NCI-H2171 treated with DMSO at 0.1 percent for 48 hours (cell line): ENCODE data around the gene CCNQ.
"Not testable (repeated sequence)": the region's sequence is repeated elsewhere in the genome, so short reads cannot be mapped to it uniquely, and the experiment has no call there.

ENCODE experiments used
- DNase-seq: peaks from one replicate; lab custom pipeline; 2025; lab: John Stamatoyannopoulos, UW

The CCNQ gene

DNA sequence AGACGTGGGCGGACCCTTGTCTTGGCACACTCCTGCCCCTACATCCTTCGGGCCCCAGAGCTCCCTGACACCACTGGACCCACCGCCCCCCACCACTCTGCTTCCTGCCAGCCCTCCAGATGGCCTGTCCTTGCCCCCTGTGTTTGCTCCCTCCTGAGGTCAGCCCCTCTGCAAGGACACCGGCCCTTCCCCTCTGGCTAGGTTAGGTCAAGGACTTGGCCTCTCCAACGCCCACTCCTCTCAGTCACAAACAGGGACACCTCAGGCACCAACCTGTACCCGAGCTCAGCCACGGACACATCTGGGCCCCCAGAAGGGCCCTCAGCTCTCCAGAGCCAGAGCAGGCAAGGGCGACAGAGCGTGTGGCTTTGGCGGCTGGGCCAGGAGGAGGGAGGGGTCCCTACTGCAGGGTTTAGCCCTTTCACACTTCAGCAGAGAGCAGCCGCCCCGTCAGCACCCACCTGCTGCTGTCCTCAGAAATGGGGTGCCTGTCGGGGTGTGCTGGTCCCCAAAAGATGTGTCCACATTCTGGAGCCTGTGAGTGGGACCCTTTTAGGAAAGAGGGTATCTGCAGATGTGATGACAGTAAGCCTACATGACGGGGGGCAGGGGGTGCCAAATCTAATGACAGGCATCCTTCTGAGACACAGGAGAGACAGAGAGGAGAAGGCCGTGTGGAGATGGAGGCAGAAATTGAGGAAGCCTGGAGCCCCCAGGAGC is 24.5 kb upstream of the CCNQ start:
- DNase-seq, result no peak

DNA sequence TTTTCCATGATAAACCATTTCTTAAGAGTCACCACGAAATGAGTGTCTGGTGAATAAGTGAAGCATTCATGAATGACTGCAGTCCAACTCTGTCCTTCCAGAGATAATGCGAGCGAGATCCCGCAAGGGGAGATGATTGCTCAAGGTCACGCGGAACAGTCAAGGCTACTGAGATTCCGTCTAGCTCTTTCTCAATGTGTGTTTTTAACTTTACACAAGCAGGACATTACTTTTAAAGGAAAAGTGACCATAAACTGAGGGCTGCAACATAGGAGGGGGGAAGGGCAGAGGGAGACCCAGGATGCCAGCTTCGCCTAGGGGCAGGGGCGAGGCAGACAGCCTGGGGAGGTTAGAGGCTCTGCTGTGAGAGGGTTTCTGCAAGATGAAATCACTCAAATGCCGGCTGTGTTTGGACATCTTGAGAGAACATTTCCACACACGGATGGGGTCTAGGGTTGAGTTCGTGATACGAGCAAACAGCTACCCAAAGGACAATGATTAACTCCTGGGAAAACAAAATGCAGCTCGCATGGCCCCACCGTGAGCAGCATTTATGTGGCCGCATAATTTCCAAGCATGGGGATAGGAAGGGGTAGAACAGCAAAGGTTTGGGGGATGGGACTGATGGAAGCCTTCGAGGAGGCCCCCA is 23.8 kb upstream of the CCNQ start:
- DNase-seq, result no peak

DNA sequence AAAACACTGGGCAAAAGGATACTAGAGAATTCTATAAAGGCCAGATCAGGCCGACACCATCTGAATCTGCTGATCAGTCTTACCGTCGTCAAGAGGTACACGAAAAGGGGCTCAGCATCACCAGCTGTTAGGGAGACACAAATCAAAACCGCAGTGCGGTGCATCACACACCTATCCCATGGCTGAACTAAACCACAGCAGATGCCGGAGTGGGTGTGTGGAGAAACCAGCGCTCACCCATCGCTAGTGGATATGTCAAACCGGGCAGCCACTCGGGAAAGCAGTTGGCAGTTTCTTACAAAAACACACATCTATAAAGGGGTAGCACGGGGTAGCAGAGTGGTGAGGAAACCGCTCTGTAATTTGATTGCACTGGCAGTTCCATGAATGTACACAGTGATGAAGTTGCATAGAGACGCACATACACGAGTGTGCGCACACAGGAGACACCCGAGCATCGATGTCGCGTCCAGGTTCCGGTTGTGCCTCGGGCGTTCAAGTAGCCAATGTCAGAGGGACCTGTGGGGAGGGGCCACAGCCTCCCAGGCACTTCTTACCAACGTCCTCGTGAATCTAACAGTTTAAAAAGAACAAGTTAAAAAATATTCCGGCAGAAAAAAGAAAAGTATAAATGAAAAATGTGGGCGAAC is 23.1 kb upstream of the CCNQ start:
- no peak for DNase-seq

DNA sequence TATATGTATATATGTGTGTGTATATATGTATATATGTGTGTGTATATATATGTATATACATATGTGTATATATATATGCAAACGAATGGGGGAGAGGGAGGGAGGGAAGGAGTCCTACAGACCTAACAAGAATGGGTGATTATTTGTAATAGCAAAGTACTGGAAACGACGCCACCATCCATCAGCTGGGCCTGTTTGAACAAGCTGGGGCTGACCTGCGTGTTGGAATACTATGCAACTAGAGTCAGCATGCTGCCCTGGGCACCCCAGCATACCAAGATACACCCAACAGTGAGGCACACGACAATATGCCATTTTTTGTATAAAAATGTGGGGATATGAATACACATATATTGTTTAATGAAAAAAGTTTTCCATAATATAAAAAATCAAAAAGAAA is 21.6 kb upstream of the CCNQ start:
- no peak for DNase-seq

DNA sequence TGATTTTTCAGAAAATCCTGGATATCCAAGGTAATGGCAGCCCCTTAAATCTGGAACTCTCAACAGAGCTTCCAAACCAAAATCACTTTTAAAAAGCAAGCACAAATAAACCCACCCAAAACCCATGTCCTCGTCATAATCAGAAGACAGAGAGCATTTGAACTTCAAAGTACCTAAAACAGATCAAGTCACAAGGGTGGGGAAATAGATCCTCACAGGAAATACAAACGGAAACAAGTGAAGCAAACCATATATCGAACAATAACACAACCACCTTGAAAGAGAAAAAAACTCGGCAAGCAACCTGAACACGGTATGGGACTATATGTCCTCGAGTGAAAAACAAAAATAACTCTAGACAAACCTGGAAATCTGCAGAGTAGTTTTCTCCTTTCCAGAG is 15.9 kb upstream of the CCNQ start:
- DNase-seq, result no peak

DNA sequence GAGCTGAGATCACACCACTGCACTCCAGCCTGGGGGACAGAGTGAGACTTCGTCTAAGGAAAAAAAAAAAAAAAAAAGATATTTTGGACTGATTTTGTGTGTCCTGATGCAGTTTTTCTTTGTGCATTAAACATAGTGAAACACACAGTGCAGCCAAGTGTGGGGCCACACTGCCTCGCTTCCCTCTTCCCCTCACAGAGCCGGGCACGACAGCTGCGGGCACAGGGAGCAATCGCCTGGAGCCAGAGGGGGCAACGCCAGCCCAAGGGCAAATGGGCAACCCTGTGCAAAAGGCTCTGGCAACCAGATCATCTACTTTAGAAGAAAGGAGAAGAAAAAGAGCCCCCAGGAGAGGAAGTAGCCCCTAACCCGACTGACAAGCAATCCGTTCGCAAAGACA is 13.5 kb upstream of the CCNQ start:
- no peak for DNase-seq

DNA sequence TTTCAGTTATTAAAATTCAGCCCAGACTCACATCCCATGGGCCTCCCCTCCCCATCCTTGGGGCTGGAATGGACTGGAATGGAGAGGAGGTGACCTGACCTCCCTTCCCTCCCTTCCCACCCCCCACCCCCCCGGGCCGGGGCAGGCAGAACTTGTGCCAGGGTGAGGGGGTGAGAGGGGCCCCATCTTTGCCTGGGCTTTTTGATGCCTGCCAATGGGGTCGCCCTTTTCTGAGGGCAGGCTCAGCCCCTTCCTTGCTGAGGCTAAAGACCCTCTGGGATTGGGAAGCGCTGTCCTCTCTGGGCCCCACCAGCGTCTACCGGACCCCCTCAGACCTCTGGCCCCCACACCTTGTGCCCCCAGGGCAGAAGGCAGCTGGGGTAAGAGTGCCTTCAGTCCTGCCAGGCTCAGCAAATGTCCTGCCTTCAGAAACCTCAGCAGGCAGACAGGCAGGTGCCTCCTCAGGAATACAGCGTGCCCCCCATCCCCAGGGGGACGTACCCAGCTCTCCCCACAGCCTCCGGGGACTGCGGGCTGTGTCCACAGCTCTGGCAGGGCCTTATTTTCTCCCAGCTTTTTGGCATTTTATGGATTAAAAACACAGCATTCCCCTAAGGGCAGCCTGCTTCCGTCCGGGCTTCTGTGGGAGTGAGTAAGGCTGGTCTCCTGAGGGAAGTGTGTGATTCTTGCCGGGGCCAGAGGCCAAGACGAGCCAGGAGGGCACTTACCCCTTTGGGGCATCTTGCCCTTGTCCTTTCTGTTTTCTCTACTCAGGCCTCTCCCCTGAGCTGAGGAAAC is 12.6 kb upstream of the CCNQ start:
- no peak for DNase-seq

DNA sequence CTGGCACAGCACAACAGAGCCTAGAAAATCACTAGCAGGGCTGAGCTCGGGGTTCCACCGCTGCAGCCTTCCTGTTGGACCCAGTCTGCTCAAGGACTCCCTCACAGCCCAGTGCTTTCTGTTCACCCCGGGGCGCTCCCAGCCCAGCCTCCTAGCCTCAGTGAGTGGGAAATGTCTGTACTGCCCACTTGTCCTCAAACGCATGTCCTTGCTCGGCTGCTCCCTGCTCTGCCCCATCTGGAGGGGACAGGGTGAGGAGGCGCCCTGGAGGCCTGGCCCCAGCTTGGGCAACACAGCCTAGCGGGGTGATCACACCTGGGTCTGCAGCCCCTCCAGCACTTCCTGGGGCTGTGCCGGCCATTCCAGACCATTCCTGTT is 11.9 kb upstream of the CCNQ start:
- no peak for DNase-seq

DNA sequence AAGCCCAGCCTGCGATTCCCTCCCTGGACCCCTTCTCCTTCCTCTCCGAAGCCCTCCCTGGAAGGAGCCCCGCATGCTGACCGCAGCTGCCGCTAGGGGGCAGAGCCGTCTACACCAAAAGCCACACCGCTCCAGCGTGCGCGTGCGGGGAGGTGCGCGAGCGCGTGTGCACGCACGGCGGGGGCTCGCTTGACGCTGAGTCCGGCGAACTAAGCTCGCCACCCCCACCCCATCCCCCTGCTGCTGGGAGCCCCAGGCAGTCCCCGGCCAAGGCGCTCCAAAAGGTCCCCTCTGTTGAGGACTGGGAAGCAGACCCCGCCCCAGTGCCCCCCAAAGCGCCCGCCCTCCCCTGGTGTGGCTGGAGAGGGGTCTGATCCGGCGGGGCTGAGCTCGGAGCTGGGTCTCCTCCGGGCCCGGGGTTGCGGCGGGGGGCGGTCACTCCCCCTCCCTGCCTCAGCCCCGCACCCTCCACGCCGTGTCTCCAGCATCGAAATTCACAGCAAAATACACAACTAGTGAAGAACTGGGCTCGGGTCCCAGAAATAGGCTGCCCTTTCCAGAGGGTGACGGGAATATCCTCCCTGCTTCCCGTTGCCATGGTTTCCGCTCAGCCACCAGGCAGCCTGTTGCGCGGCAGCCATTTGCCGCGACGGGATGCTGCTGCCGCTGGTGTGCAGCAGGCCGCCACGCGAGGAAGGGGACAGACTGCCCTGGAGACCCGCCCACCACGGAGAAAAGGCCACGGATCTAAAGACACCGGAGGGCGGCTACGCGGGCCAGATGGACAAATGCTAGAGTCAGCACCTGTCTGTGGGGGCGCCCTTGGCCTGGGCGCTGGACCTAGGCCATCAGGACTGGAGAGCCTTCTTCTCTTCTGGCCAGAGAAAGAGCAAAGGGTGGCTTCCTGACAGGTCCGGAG is 11.2 kb upstream of the CCNQ start:
- peak; percentile 38 for DNase-seq

DNA sequence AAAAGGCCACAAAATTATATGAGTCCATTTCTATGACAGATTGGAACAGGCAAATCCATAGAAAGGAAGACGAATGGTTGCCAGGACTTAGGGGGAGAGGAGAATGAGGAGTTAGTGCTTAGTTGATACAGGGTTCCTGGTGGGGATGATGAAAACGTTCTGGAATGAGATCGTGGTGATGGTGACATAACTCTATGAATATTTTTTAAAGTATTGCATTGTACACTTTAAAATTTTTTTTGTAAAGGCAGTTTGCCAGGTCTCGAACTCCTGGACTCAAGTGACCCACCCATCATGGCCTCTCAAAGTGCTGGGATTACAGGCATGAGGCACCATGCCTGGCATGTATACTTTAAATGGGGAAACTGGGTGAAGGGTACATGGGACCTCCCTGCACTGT is 9.9 kb upstream of the CCNQ start:
- DNase-seq, result no peak

DNA sequence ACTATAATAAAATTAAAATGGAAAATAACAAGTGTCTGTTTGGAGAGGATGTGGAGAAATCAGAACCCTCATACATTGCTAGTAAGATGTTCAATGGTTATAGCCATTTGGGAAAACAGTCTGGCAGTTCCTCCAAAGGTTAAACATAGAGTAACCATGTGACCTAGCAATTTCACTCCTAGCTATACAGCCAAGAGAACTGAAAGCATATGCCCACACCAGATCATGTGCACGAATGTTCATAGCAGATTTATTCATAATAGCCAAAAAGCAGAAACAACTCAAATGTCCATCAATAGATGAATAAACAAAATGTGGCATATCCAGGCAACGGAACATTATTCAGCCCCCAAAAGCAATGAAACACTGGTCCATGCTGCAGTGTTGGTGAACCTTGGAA is 9.4 kb upstream of the CCNQ start:
- no peak for DNase-seq

DNA sequence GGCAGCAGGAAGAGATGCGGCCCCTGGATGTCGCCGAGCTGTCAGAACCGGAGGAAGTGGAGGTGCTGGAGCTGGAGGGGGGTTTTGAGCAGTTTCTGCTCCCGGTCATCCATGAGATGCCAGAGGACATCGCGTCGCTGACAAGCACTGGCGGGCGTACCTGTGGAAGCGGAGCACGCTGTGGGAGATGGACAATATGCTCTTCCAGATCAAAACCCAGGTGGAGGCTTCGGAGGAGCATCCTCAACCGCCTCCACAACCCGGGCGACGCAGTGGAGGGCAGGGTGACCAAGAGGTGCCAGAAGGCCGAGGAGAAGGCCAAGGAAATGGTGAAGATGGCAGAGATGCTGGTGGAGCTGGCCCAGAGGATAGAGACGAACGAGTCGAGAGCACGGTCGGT is 7.6 kb upstream of the CCNQ start:
- no peak for DNase-seq

DNA sequence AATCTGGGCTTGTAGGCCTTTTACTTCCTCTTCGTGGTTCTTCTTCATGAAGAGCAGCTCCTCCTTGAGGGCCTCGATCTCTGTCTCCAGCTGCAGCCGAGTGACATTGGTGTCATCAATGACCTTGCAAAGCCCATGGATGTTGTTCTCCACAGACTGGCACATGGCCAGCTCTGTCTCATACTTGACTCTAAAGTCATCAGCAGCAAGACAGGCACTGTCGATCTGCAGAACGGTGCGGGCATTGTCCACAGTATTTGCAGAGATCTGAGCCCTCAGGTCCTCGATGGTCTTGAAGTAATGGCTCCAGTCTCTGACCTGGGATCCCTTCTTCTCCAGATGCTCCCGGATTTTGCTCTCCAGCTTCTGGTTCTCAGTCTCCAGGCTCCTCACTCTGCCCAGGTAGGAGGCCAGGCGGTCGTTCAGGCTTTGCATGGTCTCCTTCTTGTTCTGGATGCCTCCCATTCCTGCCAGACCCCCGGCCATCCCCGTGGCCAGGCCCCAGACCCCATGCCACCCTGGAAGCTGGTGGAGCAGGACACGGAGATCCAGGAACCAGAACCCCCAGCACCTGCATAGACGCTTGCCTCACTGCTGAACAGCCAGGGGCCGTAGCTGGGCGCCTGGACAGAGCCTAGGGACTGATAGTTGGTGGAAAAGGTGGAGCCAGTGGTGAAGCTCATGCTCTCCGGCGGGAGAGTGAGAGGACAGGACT is 5.9 kb upstream of the CCNQ start:
- DNase-seq, result not testable (repeated sequence)

DNA sequence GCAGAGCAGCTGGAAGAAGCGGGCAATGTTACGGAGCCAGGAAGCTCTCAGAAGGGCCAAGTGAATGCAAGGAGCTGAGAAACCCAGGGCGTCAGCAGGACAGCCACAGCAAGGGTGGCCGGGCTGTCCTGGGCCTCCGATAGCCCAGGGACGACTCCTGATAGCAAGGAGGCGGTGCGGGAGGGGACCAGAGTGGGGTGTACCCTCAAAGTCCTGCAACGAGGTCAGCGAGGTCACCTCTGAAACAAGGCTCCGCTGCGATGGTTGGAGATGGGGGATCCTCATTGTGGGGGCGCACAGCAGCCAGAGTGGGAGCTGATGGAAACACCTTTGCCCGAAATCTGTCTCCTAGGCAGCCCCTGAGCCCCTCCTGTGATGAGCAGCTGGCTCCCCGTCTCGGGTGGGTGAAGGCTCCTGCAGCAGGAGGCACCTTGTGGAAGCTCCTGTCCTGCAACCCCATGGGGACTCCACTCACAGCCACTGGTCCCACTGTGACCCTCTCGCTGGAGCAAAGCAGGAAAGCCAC is 4.3 kb upstream of the CCNQ start:
- DNase-seq, result no peak

DNA sequence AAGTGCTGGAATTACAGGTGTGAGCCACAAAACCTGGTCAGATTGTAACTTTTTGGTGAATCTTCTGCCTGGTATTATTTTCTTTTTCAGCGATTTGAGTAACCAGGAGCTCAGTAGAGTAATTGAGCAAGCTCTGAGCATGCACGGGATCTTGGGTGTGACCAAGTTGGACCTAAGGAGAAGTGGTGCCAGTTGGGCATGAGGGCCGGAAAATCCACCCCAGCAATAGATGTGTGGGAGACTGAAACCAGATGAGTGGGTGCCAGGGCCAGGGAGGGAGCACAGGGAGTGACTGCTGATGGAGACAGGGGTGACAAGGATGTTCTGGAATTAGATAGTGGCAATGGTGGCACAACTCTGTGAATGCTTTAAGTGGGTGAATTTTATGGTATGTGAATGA is 3.7 kb upstream of the CCNQ start:
- no peak for DNase-seq

DNA sequence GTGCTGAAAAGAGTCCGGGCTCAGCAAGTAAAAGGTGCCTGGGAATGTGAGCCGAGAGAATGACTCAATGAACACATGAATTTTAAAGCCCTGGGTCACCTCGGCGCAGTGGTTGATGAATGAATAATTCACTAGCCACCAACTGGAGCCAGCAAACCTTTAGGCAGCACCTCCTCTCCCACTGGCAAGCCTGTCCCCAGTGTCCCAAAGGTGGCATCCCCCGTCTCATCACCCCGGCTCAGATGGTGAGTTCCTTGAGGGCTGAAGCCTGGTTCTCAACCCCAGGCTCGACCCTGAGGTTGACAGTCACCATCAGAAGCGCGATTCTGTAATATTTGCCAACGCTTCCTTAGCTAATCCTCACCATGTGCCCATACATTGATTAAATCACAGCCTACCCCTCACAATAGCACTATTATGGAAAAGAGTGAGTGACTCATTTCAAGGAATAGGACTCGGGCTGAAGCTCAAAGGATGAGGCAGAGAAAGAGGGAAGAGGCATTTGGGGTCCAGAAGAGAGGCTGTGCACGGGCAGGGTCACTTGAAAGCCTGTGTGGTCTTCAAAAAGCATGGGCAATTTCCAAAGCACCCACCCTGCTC is 2.7 kb upstream of the CCNQ start:
- no peak for DNase-seq

DNA sequence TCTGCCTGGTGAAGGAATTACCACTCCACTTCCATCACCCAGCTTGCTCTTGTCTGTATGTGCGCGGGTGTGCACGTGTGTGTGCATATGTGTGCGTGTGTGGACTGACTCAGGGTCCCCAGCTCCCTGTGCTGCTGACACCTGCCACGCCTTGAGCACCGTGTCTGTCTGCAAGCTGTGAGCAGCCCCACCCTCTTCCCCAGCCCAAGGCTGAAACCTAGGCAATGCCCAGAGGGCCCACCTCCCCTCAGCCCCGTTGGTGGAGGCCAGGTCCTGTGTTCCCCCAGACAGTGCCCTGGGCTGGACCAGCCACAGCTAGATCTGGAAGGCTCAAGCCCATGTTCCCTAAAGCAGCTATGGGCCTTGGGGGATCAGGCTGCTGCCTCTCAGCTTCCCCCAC is 2.0 kb upstream of the CCNQ start:
- DNase-seq, result no peak

DNA sequence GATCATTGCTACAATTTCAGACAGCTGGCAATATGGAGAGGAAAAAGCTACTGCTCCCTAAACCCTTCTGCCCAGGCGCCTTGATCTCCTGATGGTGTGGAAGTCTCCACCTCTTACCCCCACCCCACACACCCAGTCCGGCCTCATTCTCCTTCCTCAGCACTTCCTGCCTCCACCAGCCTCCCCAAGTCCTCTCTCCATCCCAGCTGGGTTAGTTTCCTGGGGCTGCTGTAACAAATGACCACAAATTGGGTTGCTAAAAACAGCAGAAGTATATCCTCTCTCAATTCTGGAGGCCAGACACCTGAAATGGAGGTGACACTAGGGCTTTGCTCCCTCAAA is 1.1 kb upstream of the CCNQ start:
- DNase-seq, result peak; percentile 20

DNA sequence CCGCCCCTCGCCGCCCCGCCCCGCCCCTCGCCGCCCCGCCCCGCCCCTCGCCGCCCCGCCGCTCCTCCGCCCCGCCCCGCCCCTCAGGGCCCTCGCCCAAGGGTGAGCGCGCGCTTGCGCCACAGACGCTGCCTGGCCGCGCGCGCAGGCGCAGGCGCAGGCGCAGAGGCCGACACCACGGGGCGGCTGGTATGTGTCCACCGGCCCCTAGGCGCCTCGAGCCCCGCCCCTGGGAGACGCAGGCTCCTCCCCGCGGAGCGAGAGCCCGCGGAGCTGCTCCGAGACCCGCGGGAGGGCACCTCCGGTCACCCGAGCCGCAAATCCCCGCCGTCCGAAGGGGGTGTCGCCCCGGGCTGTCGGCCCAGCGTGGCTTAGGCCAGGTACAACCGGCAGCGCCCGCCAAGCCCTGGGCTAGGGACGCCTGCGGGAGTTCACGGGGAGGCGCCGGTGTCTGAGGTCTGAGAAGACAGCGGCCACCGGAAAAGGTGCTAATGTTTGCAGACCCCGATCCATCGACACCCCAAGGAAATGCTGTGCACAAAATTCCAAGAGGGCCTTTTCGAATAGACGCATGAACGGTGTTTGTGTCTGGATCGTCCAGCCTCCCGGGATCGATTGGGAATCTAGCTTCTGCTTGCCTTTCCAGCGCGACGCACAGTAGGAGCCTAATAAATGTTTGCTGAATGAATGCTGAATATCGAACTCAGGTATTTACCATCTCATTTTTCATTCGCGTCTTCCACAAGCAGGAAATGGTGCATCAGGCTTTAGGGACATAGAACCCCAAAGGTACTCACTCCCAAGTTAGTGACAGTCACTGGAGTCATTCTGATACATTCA is 473 bp upstream of the CCNQ start:
- DNase-seq, result peak; percentile 71
